Vagina (tissue), 2 donors: ENCODE results near the gene USP6NL.

ENCODE experiments used
- POLR2A ChIP-seq, 2 donors: fragments of 450-650 bp; IDR thresholded peaks; one replicate each; pipeline ENCODE4 v1.6.1; 2017; ENCODE audit warnings: antibody characterized with exemption in 2 of 2, mild to moderate bottlenecking in 2 of 2, moderate library complexity in 2 of 2
- TF ChIP-seq, protein P1 (sequence below), 3 experiments: fragments of 450-650 bp in 2 of 3; fragments of 200-600 bp in 1 of 3; sonication (generic) in 1 of 3; IDR thresholded peaks; one replicate each; pipeline ENCODE4 v1.5.1; 2017 to 2019; ENCODE audit warnings: antibody characterized with exemption in 3 of 3, mild to moderate bottlenecking in 2 of 3, moderate library complexity in 2 of 3

DNA sequence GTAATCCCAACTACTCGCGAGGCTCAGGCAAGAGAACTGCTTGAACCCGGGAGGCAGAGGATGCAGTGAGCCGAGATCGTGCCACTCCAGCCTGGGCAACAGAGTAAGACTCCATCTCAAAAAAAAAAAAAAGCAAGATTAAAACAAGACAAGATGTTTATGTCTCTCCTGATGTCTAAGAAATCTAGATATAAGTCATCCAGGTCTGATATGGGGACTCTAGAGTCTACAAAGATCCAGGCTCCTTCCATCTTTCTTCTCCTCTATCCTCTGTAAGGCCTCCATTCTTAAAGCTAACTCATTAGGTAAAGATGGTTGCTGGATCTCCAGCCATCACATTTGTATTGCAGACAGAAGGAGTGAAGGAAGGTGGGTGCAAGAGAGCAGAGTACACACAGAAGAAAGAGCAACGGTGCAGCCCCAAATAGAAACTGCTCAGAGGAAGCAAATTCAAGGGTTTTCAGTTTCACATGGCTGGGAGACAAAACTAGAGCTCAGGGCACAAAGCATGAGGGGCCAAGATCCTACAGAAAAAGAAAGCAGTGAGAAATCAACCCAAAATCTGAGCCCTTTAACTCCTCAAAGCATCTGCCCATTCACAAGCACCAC, 57.6 kb downstream of the USP6NL start:
- TF ChIP-seq, protein P1, sequence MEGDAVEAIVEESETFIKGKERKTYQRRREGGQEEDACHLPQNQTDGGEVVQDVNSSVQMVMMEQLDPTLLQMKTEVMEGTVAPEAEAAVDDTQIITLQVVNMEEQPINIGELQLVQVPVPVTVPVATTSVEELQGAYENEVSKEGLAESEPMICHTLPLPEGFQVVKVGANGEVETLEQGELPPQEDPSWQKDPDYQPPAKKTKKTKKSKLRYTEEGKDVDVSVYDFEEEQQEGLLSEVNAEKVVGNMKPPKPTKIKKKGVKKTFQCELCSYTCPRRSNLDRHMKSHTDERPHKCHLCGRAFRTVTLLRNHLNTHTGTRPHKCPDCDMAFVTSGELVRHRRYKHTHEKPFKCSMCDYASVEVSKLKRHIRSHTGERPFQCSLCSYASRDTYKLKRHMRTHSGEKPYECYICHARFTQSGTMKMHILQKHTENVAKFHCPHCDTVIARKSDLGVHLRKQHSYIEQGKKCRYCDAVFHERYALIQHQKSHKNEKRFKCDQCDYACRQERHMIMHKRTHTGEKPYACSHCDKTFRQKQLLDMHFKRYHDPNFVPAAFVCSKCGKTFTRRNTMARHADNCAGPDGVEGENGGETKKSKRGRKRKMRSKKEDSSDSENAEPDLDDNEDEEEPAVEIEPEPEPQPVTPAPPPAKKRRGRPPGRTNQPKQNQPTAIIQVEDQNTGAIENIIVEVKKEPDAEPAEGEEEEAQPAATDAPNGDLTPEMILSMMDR (IDR thresholded peaks at IDR 0.05), result no peak
- TF ChIP-seq POLR2A (IDR thresholded peaks at IDR 0.05), result no peak
